K562 (cell line): Measurements from ENCODE around the gene MYOZ2. TPM values are rescaled to one million over a fixed set of nuclear protein-coding genes. Genes with fewer than 3 reads are reported as not detected.

Experiments
- NFIC ChIP-seq: fragments of 450-650 bp; IDR thresholded peaks from 2 replicates; pipeline ENCODE4 v1.6.1; 2017; ENCODE audit warnings: mild to moderate bottlenecking, inconsistent platforms
- polyA plus RNA-seq, 8 experiments: library from polyadenylated mRNA; depleted of rRNA in 4 of 8; stranded (reverse) in 5 of 8; unstranded in 3 of 8; fragments of >200 nt; fragmentation: Nextera tagmentation in 2 of 8; fragmentation: Illumina TruSeq in 1 of 8; extraction: Ambion mirVana in 2 of 8; extraction: Trizol in 1 of 8; gene quantifications; 2 replicates each; pipeline versions ENCODE4 v1.2.1 to v1.2.3, GENCODE V29; 2011 to 2014; ENCODE audit warnings: inconsistent platforms in 1 of 8, missing spikeins in 1 of 8
- total RNA-seq, 7 experiments: library from RNA; depleted of rRNA in 6 of 7; stranded (reverse); fragments of >200 nt in 6 of 7; fragmentation: Illumina TruSeq in 2 of 7; extraction: Trizol in 2 of 7; gene quantifications; 2 replicates each; pipeline versions ENCODE4 v1.2.1 to v1.2.3, GENCODE V29; 2011 to 2021; ENCODE audit warnings: low replicate concordance in 1 of 7
- TF ChIP-seq, protein P1 (sequence below): fragments of 200-800 bp; sonication (Bioruptor generic); IDR thresholded peaks from 2 replicates; pipeline ENCODE4 v1.6.1; 2017; ENCODE audit warnings: missing genetic modification characterization, missing compliant biosample characterization
- TF ChIP-seq, protein P2 (sequence below): fragments of 200-600 bp; sonication (generic); IDR thresholded peaks from one replicate; pipeline ENCODE4 v1.6.1; 2012; ENCODE audit warnings: mild to moderate bottlenecking, low read depth, low read length, inconsistent platforms

The MYOZ2 gene
- total and polyA plus RNA-seq, 9 of the 15 experiments (the other 6 are each of a cell fraction or from before 2014, with no cell fraction given), result not detected

DNA sequence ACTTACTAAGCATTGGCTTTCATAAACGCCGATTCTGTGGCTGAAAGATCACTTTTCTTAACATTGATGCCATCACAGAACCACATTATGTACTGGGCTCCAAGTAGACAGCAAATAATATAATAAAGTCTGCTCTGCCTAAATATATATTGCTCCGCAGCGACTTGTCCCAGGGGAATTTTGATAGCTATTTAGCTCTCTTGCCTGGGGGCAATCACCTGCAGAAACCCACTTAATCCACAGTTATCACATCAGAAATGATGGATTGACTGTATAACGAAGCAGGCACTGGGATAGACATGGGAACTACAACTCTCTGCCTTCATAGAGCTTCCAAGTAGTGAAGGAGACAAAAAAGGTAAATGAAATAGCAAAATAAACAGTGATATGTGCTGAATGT lies 48.0 kb upstream of the MYOZ2 start (continued):
- TF ChIP-seq, protein P1, sequence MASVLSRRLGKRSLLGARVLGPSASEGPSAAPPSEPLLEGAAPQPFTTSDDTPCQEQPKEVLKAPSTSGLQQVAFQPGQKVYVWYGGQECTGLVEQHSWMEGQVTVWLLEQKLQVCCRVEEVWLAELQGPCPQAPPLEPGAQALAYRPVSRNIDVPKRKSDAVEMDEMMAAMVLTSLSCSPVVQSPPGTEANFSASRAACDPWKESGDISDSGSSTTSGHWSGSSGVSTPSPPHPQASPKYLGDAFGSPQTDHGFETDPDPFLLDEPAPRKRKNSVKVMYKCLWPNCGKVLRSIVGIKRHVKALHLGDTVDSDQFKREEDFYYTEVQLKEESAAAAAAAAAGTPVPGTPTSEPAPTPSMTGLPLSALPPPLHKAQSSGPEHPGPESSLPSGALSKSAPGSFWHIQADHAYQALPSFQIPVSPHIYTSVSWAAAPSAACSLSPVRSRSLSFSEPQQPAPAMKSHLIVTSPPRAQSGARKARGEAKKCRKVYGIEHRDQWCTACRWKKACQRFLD, result no peak
- TF ChIP-seq, protein P2, sequence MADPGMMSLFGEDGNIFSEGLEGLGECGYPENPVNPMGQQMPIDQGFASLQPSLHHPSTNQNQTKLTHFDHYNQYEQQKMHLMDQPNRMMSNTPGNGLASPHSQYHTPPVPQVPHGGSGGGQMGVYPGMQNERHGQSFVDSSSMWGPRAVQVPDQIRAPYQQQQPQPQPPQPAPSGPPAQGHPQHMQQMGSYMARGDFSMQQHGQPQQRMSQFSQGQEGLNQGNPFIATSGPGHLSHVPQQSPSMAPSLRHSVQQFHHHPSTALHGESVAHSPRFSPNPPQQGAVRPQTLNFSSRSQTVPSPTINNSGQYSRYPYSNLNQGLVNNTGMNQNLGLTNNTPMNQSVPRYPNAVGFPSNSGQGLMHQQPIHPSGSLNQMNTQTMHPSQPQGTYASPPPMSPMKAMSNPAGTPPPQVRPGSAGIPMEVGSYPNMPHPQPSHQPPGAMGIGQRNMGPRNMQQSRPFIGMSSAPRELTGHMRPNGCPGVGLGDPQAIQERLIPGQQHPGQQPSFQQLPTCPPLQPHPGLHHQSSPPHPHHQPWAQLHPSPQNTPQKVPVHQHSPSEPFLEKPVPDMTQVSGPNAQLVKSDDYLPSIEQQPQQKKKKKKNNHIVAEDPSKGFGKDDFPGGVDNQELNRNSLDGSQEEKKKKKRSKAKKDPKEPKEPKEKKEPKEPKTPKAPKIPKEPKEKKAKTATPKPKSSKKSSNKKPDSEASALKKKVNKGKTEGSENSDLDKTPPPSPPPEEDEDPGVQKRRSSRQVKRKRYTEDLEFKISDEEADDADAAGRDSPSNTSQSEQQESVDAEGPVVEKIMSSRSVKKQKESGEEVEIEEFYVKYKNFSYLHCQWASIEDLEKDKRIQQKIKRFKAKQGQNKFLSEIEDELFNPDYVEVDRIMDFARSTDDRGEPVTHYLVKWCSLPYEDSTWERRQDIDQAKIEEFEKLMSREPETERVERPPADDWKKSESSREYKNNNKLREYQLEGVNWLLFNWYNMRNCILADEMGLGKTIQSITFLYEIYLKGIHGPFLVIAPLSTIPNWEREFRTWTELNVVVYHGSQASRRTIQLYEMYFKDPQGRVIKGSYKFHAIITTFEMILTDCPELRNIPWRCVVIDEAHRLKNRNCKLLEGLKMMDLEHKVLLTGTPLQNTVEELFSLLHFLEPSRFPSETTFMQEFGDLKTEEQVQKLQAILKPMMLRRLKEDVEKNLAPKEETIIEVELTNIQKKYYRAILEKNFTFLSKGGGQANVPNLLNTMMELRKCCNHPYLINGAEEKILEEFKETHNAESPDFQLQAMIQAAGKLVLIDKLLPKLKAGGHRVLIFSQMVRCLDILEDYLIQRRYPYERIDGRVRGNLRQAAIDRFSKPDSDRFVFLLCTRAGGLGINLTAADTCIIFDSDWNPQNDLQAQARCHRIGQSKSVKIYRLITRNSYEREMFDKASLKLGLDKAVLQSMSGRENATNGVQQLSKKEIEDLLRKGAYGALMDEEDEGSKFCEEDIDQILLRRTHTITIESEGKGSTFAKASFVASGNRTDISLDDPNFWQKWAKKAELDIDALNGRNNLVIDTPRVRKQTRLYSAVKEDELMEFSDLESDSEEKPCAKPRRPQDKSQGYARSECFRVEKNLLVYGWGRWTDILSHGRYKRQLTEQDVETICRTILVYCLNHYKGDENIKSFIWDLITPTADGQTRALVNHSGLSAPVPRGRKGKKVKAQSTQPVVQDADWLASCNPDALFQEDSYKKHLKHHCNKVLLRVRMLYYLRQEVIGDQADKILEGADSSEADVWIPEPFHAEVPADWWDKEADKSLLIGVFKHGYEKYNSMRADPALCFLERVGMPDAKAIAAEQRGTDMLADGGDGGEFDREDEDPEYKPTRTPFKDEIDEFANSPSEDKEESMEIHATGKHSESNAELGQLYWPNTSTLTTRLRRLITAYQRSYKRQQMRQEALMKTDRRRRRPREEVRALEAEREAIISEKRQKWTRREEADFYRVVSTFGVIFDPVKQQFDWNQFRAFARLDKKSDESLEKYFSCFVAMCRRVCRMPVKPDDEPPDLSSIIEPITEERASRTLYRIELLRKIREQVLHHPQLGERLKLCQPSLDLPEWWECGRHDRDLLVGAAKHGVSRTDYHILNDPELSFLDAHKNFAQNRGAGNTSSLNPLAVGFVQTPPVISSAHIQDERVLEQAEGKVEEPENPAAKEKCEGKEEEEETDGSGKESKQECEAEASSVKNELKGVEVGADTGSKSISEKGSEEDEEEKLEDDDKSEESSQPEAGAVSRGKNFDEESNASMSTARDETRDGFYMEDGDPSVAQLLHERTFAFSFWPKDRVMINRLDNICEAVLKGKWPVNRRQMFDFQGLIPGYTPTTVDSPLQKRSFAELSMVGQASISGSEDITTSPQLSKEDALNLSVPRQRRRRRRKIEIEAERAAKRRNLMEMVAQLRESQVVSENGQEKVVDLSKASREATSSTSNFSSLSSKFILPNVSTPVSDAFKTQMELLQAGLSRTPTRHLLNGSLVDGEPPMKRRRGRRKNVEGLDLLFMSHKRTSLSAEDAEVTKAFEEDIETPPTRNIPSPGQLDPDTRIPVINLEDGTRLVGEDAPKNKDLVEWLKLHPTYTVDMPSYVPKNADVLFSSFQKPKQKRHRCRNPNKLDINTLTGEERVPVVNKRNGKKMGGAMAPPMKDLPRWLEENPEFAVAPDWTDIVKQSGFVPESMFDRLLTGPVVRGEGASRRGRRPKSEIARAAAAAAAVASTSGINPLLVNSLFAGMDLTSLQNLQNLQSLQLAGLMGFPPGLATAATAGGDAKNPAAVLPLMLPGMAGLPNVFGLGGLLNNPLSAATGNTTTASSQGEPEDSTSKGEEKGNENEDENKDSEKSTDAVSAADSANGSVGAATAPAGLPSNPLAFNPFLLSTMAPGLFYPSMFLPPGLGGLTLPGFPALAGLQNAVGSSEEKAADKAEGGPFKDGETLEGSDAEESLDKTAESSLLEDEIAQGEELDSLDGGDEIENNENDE, result no peak
- TF ChIP-seq NFIC, result no peak
- TF ChIP-seq, all 486 proteins: peak for 0
